ENCODE data around the gene ETS1. TPM values are rescaled to one million over a fixed set of nuclear protein-coding genes. Genes with fewer than 3 reads are reported as not detected.

ETS1 gene, protein sequence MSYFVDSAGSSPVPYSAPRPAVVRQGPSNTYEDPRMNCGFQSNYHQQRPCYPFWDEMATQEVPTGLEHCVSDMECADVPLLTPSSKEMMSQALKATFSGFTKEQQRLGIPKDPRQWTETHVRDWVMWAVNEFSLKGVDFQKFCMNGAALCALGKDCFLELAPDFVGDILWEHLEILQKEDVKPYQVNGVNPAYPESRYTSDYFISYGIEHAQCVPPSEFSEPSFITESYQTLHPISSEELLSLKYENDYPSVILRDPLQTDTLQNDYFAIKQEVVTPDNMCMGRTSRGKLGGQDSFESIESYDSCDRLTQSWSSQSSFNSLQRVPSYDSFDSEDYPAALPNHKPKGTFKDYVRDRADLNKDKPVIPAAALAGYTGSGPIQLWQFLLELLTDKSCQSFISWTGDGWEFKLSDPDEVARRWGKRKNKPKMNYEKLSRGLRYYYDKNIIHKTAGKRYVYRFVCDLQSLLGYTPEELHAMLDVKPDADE
- polyA plus RNA-seq, result 10 to 100 TPM in 3 of 4 donors, 1 to 10 TPM in 1; 5.1 to 31.5 (median 20.9) TPM
- long read RNA-seq, donor 1, partial matches to known transcripts, result 6 of 9 reads
- long read RNA-seq, donor 1, other reads (novel, unspliced or antisense), result 0 of 9 reads
- long read RNA-seq, donor 2, partial matches to known transcripts, result 0 of 3 reads
- long read RNA-seq, donor 2, other reads (novel, unspliced or antisense), result 0 of 3 reads
- long read RNA-seq, donor 3, partial matches to known transcripts, result 5 of 6 reads
- long read RNA-seq, donor 3, other reads (novel, unspliced or antisense), result 0 of 6 reads
- long read RNA-seq, donor 4, result 0 reads
- long read RNA-seq, donor 5, result 0 reads
- long read RNA-seq, donor 6, partial matches to known transcripts, result 5 of 7 reads
- long read RNA-seq, donor 6, other reads (novel, unspliced or antisense), result 0 of 7 reads
- long read RNA-seq, donor 7, result 0 reads
- long read RNA-seq, donor 8, result 0 reads
- long read RNA-seq, donor 9, result 0 reads
- long read RNA-seq, donor 10, full-length matches to known transcripts, result 4 of 9 reads
- long read RNA-seq, donor 10, partial matches to known transcripts, result 5 of 9 reads
- long read RNA-seq, donor 10, other reads (novel, unspliced or antisense), result 0 of 9 reads

- no peak for DNase-seq
- Histone ChIP-seq H3K27me3 (ENCODE audit: control insufficient read depth in 3 of 3, insufficient read depth in 3 of 3, low read length in 3 of 3) (peaks cover 0 to 41% (median 2%) of the 10 kb centered on the region in 3 donors), H3K9me3 (ENCODE audit: control insufficient read depth in 2 of 2, insufficient read depth in 1 of 2, low read depth in 1 of 2, low read length in 1 of 2) (no peaks in the 10 kb centered on the region), H3K4me1 (ENCODE audit: control insufficient read depth in 3 of 3, insufficient read depth in 2 of 3, low read depth in 1 of 3, low read length in 2 of 3) (no peaks in the 10 kb centered on the region), H3K36me3 (ENCODE audit: control insufficient read depth in 3 of 3, insufficient read depth in 2 of 3, low read depth in 1 of 3, low read length in 3 of 3) (no peaks in the 10 kb centered on the region), H3K4me3 (ENCODE audit: low read depth in 1 of 3, low read length in 3 of 3) (no peak within 1 kb of the TSS), H3K27ac (ENCODE audit: low read depth in 1 of 3, low read length in 2 of 3) (no peak within 1 kb of the TSS)
- no peak for FAIRE-seq
- 10 to 39% (median 28%) methylated on average over 4 of the region's 4 CpGs for WGBS, 3 donors
Measured at GRCh38 chr11:128587415-128587814, at the start of gene ETS1. Gene ETS1, minus strand, starts transcription at chr11:128587558. Its CDS starts 14,428 bp downstream, at chr11:128573130.

- WGBS, 3 donors, result 96 to 98% (median 98%) methylated on average over 2 of the region's 2 CpGs
- Histone ChIP-seq H3K27ac (ENCODE audit: low read depth in 1 of 3, low read length in 2 of 3) (no peak overlapping the region), H3K9me3 (ENCODE audit: control insufficient read depth in 2 of 2, insufficient read depth in 1 of 2, low read depth in 1 of 2, low read length in 1 of 2) (peaks cover 0 to 3% of the 10 kb centered on the region in 2 donors), H3K36me3 (ENCODE audit: control insufficient read depth in 3 of 3, insufficient read depth in 2 of 3, low read depth in 1 of 3, low read length in 3 of 3) (no peaks in the 10 kb centered on the region), H3K4me1 (ENCODE audit: control insufficient read depth in 3 of 3, insufficient read depth in 2 of 3, low read depth in 1 of 3, low read length in 2 of 3) (peaks cover 0 to 2% (median 0%) of the 10 kb centered on the region in 3 donors), H3K4me3 (ENCODE audit: low read depth in 1 of 3, low read length in 3 of 3) (no peak overlapping the region), H3K27me3 (ENCODE audit: control insufficient read depth in 3 of 3, insufficient read depth in 3 of 3, low read length in 3 of 3) (peaks cover 0 to 4% (median 0%) of the 10 kb centered on the region in 3 donors)
- FAIRE-seq (no peak), DNase-seq (no peak)
Measured at GRCh38 chr11:128634395-128634794, 47.0 kb upstream of the ETS1 start.

- H3K36me3 ChIP-seq (ENCODE audit: control insufficient read depth in 3 of 3, insufficient read depth in 2 of 3, low read depth in 1 of 3, low read length in 3 of 3), result no peaks in the 10 kb centered on the region
- no peak for DNase-seq
- WGBS, 3 donors, result 69 to 88% (median 72%) methylated on average over 8 of the region's 8 CpGs
- no peak for FAIRE-seq
- no peak overlapping the region for H3K27ac ChIP-seq (ENCODE audit: low read depth in 1 of 3, low read length in 2 of 3)
- peaks cover 0 to 4% (median 0%) of the 10 kb centered on the region in 3 donors for H3K27me3 ChIP-seq (ENCODE audit: control insufficient read depth in 3 of 3, insufficient read depth in 3 of 3, low read length in 3 of 3)
- no peak overlapping the region for H3K4me3 ChIP-seq (ENCODE audit: low read depth in 1 of 3, low read length in 3 of 3)
- H3K4me1 ChIP-seq (ENCODE audit: control insufficient read depth in 3 of 3, insufficient read depth in 2 of 3, low read depth in 1 of 3, low read length in 2 of 3), result peaks cover 0 to 2% (median 0%) of the 10 kb centered on the region in 3 donors
- peaks cover 0 to 3% of the 10 kb centered on the region in 2 donors for H3K9me3 ChIP-seq (ENCODE audit: control insufficient read depth in 2 of 2, insufficient read depth in 1 of 2, low read depth in 1 of 2, low read length in 1 of 2)
Measured at GRCh38 chr11:128633384-128633965, 46.1 kb upstream of the ETS1 start.

- Histone ChIP-seq H3K36me3 (ENCODE audit: control insufficient read depth in 3 of 3, insufficient read depth in 2 of 3, low read depth in 1 of 3, low read length in 3 of 3) (no peaks in the 10 kb centered on the region), H3K27me3 (ENCODE audit: control insufficient read depth in 3 of 3, insufficient read depth in 3 of 3, low read length in 3 of 3) (no peaks in the 10 kb centered on the region), H3K4me1 (ENCODE audit: control insufficient read depth in 3 of 3, insufficient read depth in 2 of 3, low read depth in 1 of 3, low read length in 2 of 3) (peaks cover 0 to 8% (median 0%) of the 10 kb centered on the region in 3 donors), H3K27ac (ENCODE audit: low read depth in 1 of 3, low read length in 2 of 3) (no peak overlapping the region), H3K9me3 (ENCODE audit: control insufficient read depth in 2 of 2, insufficient read depth in 1 of 2, low read depth in 1 of 2, low read length in 1 of 2) (no peaks in the 10 kb centered on the region), H3K4me3 (ENCODE audit: low read depth in 1 of 3, low read length in 3 of 3) (no peak overlapping the region)
- WGBS, 3 donors, result 52 to 62% (median 58%) methylated on average over 6 of the region's 6 CpGs
- no peak for FAIRE-seq
- peak; percentile 17 to 25 for DNase-seq
Measured at GRCh38 chr11:128632141-128632791, 44.9 kb upstream of the ETS1 start.

DNA sequence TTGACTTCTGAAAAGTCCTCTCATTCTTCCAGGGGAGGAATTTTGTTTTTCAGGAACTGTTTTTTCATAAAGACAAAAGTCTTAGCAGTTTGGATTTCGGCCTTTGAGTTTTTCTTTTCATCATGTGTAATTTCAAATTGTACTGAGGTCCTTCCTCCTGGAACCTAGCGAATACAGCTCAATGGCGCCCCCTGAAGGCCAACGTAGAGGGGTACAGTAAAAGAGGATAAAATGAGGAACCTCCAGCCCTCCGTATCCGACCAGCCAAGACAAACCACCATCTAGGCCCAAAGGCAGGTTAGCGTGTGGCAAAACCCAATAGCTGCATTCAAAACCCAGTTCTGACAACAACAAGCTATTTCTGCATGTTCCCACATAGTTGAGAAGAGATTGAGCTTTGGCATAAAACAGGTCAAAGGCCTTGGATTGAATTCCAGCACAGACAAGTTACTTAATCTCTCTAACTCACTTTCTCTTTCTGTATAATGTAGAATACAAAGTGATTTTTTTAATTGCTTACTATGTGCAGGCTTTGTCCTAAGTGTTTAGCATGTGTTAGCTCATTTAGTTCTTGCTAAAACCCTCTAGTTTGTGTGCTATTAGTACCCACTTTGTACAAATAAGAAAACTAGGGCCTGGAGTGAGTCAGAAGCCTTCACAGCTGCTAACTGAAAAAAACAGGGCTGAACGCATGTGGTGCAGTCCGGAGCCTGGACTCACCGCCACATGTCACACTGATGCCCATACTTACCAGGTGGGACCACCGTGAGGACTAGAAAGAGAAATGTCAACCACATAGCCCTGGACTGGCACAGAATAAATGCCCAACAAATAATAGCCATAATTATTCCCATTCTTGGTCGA lies 43.2 kb upstream of the ETS1 start:
- FAIRE-seq, result peak; percentile 71
- 30 to 34% (median 33%) methylated on average over 12 of the region's 12 CpGs for WGBS, 3 donors
- peak overlapping the region in 1 of 3 donors; percentile 11 for H3K27ac ChIP-seq (ENCODE audit: low read depth in 1 of 3, low read length in 2 of 3)
- H3K36me3 ChIP-seq (ENCODE audit: control insufficient read depth in 3 of 3, insufficient read depth in 2 of 3, low read depth in 1 of 3, low read length in 3 of 3), result no peaks in the 10 kb centered on the region
- H3K9me3 ChIP-seq (ENCODE audit: control insufficient read depth in 2 of 2, insufficient read depth in 1 of 2, low read depth in 1 of 2, low read length in 1 of 2), result no peaks in the 10 kb centered on the region
- no peak overlapping the region for H3K4me3 ChIP-seq (ENCODE audit: low read depth in 1 of 3, low read length in 3 of 3)
- H3K27me3 ChIP-seq (ENCODE audit: control insufficient read depth in 3 of 3, insufficient read depth in 3 of 3, low read length in 3 of 3), result no peaks in the 10 kb centered on the region
- DNase-seq, result peak; percentile 89 to 90
- H3K4me1 ChIP-seq (ENCODE audit: control insufficient read depth in 3 of 3, insufficient read depth in 2 of 3, low read depth in 1 of 3, low read length in 2 of 3), result peaks cover 0 to 8% (median 0%) of the 10 kb centered on the region in 3 donors

GRCh38 chr11:128629516-128630106 lies 42.3 kb upstream of the ETS1 start:
- Histone ChIP-seq H3K36me3 (ENCODE audit: control insufficient read depth in 3 of 3, insufficient read depth in 2 of 3, low read depth in 1 of 3, low read length in 3 of 3) (no peaks in the 10 kb centered on the region), H3K27me3 (ENCODE audit: control insufficient read depth in 3 of 3, insufficient read depth in 3 of 3, low read length in 3 of 3) (no peaks in the 10 kb centered on the region), H3K9me3 (ENCODE audit: control insufficient read depth in 2 of 2, insufficient read depth in 1 of 2, low read depth in 1 of 2, low read length in 1 of 2) (no peaks in the 10 kb centered on the region), H3K4me3 (ENCODE audit: low read depth in 1 of 3, low read length in 3 of 3) (no peak overlapping the region), H3K27ac (ENCODE audit: low read depth in 1 of 3, low read length in 2 of 3) (peak overlapping the region in 1 of 3 donors; percentile 43), H3K4me1 (ENCODE audit: control insufficient read depth in 3 of 3, insufficient read depth in 2 of 3, low read depth in 1 of 3, low read length in 2 of 3) (peaks cover 0 to 8% (median 0%) of the 10 kb centered on the region in 3 donors)
- WGBS, 3 donors, result 61 to 71% (median 70%) methylated on average over 6 of the region's 6 CpGs
- no peak for DNase-seq
- no peak for FAIRE-seq

DNA sequence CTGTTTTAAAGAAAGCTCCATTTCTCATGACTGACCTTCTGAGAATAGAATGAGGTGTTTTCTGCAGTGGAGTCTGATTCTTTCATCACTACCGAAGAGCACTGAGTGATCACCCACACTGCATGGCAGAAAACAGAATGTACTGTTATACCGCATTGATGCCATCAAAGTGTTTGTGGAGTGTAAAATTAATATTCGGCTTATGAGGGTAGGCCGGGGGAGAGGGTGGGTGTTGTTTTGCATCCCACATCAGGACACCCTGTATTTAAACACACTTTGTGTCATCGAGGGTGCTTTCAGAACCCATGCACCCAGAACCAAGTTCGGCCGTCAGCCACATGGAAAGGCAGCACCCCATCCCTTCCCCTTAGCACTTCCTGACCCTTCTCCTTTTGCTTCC lies 41.3 kb upstream of the ETS1 start:
- FAIRE-seq (no peak), DNase-seq (peak in 1 of 2 donors; percentile 28)
- H3K36me3 ChIP-seq (ENCODE audit: control insufficient read depth in 3 of 3, insufficient read depth in 2 of 3, low read depth in 1 of 3, low read length in 3 of 3), result no peaks in the 10 kb centered on the region
- WGBS, 3 donors, result 76 to 86% (median 85%) methylated on average over 7 of the region's 7 CpGs
- peak overlapping the region in 1 of 3 donors; percentile 43 for H3K27ac ChIP-seq (ENCODE audit: low read depth in 1 of 3, low read length in 2 of 3)
- H3K4me1 ChIP-seq (ENCODE audit: control insufficient read depth in 3 of 3, insufficient read depth in 2 of 3, low read depth in 1 of 3, low read length in 2 of 3), result peaks cover 0 to 8% (median 0%) of the 10 kb centered on the region in 3 donors
- H3K4me3 ChIP-seq (ENCODE audit: low read depth in 1 of 3, low read length in 3 of 3), result no peak overlapping the region
- no peaks in the 10 kb centered on the region for H3K27me3 ChIP-seq (ENCODE audit: control insufficient read depth in 3 of 3, insufficient read depth in 3 of 3, low read length in 3 of 3)
- H3K9me3 ChIP-seq (ENCODE audit: control insufficient read depth in 2 of 2, insufficient read depth in 1 of 2, low read depth in 1 of 2, low read length in 1 of 2), result no peaks in the 10 kb centered on the region

Data from small intestine (tissue), 16 donors.